Urinary bladder (tissue), 4 donors: ENCODE data around the gene DENND6B. TPM values are rescaled to one million over a fixed set of nuclear protein-coding genes. Genes with fewer than 3 reads are reported as not detected.
A peak's percentile ranks its signal among the peaks of the same experiment; 100 is the strongest.

Experiments
- DNase-seq: peaks from one replicate; pipeline ENCODE4 v3.0.0-alpha.2; 2015; ENCODE audit errors: extremely low spot score
- H3K27ac ChIP-seq: one replicate; pipeline ENCODE4 v1.5.1; 2013; ENCODE audit warnings: low read depth, mild to moderate bottlenecking, moderate library complexity
- H3K36me3 ChIP-seq: one replicate; pipeline ENCODE4 v1.6.1; 2013; ENCODE audit warnings: mild to moderate bottlenecking, moderate library complexity; ENCODE audit not compliant: insufficient read depth
- H3K4me1 ChIP-seq: one replicate; pipeline ENCODE4 v1.6.1; 2013; ENCODE audit warnings: mild to moderate bottlenecking, moderate library complexity; ENCODE audit not compliant: insufficient read depth
- H3K4me3 ChIP-seq: one replicate; pipeline ENCODE4 v1.5.1; 2013; ENCODE audit warnings: low read depth, low read length
- WGBS: extraction: QIAGEN DNeasy Blood & Tissue Kit; methylation state at CpG from one replicate; pipeline ENCODE4 v1.1.7; 2013; 5-methylcytosine and 5-hydroxymethylcytosine counted together
- polyA plus RNA-seq: library from polyadenylated mRNA; stranded (reverse); fragments of 200-250 nt; gene quantifications from one replicate; pipeline ENCODE4 v1.2.3, GENCODE V29; 2013
- total RNA-seq: library from RNA; depleted of rRNA; stranded (reverse); fragments of >200 nt; gene quantifications from one replicate; pipeline ENCODE4 v1.2.3, GENCODE V29; 2014
- donor health status: healthy with polysubstance abuse.
- donor health status: healthy.

DENND6B gene
- total and polyA plus RNA-seq, 2 donors, result 4.1 to 4.6 TPM

DNA sequence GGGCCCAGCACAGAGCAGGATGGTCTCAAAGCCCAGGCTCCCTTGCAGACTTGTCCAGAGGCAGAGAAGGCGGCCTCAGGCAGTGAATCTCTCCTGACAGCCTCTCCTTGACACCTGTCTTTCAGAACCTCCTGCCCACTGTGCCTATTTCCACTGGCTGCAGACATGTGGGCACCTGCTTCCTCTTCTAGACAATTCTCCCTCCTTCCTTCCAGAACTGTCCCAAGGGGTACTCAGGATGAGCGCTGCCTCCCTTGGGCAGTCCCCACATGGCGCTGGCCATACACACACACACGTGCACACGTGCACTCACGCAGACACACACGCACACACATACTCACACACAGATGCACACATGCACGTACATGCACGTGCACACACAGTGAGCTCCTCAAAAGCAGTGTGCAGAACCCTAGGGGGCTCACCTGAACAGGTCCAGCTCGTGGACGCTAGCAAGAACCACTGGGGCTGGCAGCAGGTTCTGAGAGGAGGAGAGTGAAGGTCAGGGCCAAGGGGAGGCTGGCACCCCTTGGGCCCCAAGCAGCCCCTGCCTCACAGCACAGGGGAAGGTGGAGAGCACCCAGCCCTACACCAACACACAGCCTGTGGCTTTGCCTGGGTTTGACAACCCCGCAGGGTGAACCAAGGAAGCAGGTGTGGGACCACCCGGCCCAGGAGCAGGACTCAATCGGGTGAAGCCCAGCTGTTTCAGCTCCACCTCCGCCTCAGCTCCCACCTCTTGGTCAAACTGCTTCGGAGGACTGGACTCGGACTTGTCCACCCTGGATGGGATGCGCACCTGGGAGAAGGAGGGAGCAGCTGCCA lies 11.3 kb downstream of the DENND6B start:
- 89% methylated on average over 18 of the region's 18 CpGs for WGBS
- Histone ChIP-seq H3K4me1 (no peaks in the 10 kb centered on the region), H3K36me3 (no peaks in the 10 kb centered on the region), H3K4me3 (no peak overlapping the region), H3K27ac (no peak overlapping the region)
- no peak for DNase-seq

DNA sequence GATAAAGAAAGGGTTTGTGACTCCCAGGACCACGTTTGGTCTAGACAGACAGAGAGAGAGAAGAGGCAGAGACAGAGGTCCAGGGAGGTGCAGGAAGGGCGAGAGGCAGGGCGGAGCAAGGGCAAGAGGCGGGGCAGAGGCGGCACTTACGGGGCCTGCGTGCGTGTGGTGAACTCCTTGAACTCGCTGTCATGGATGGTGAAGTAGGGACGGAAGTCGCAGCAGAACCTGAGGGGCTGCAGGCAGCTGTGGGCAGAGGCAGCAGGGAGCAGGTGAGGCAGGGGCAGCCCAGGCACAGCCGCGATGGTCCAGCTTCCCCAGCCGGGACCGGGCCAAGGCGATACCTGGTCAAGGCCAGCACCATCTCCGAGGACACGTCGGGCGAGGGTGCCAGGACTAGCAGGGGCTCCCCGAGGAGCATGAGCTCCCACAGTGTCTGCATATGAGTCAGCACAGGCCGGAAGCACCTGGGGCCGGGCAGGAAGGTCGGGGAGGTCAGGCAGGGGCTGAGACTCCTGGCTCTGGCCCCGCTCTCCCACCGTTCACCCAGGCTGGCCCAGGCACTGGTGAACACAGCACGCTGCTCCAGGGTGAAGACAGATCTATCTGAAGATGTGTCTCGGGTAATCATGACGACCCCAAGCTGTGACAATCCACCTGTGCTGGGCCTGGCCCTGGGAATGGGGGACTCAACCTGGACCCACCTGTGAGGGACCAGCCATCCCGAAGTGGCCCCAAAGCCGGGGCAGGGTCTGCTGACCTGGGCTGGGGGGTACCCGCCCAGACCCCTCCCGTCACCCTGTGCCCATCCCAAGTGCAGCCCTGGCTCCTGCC lies 12.1 kb downstream of the DENND6B start:
- H3K4me1 ChIP-seq, result no peaks in the 10 kb centered on the region
- no peak for DNase-seq
- H3K27ac ChIP-seq, result no peak overlapping the region
- 70% methylated on average over 33 of the region's 33 CpGs for WGBS
- no peaks in the 10 kb centered on the region for H3K36me3 ChIP-seq
- H3K4me3 ChIP-seq, result no peak overlapping the region

GRCh38 chr22:50314081-50314454 lies 12.7 kb downstream of the DENND6B start:
- H3K36me3 ChIP-seq, result no peaks in the 10 kb centered on the region

GRCh38 chr22:50313600-50313999 lies 13.2 kb downstream of the DENND6B start:
- WGBS, result 92% methylated on average over 17 of the region's 17 CpGs
- Histone ChIP-seq H3K27ac (no peak overlapping the region), H3K4me3 (no peak overlapping the region), H3K36me3 (no peaks in the 10 kb centered on the region), H3K4me1 (no peaks in the 10 kb centered on the region)
- DNase-seq, result no peak

More at GRCh38 chr22:50314081-50314454, 12.7 kb downstream of the DENND6B start:
- DNase-seq, result no peak
- no peaks in the 10 kb centered on the region for H3K4me1 ChIP-seq
- no peak overlapping the region for H3K4me3 ChIP-seq
- no peak overlapping the region for H3K27ac ChIP-seq
- whole genome bisulfite sequencing, result 75% methylated on average over 14 of the region's 14 CpGs

DNA sequence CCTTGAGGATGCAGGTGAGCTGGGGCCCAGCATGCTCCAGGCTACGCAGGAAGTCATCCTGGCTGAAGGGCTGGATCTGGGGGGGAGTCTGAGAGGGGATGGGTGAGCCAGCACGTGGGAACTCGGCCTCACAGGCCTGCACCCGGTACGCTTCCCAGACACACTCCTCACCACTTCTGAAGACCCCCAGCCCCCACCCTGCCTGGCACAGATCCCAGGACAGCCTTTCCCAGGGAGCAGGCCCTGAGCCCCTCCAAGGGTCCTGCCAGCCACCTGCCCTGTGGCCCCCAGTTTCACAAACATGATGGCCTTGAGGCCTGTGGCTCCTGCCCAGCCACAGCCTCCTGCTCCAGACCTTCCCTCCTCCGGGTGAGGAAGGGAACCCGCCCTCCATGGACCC lies 13.8 kb downstream of the DENND6B start:
- Histone ChIP-seq H3K27ac (no peak overlapping the region), H3K4me1 (no peaks in the 10 kb centered on the region), H3K4me3 (no peak overlapping the region), H3K36me3 (no peaks in the 10 kb centered on the region)
- WGBS, result 84% methylated on average over 7 of the region's 7 CpGs
- DNase-seq, result no peak

DNA sequence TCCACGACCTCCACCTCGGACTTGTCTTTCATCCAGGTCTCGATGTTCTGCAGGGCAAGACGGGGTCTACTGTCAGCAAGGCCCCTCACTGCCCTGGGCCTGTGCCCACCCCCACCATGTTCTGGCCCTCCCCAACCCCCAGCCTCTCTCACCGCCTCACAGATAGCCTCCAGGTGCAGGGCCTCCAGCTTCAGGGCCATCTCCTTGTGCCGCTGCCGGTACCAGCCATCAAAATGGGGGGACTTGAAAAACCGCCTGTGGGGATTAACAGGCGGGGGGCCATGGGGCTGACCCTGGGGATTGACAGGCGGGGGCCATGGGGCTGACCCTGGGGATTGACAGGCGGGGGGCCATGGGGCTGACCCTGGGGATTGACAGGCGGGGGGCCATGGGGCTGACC lies 14.4 kb downstream of the DENND6B start:
- 98% methylated on average over 11 of the region's 12 CpGs for WGBS
- no peak for DNase-seq
- Histone ChIP-seq H3K4me1 (no peaks in the 10 kb centered on the region), H3K27ac (no peak overlapping the region), H3K4me3 (no peak overlapping the region), H3K36me3 (no peaks in the 10 kb centered on the region)

DNA sequence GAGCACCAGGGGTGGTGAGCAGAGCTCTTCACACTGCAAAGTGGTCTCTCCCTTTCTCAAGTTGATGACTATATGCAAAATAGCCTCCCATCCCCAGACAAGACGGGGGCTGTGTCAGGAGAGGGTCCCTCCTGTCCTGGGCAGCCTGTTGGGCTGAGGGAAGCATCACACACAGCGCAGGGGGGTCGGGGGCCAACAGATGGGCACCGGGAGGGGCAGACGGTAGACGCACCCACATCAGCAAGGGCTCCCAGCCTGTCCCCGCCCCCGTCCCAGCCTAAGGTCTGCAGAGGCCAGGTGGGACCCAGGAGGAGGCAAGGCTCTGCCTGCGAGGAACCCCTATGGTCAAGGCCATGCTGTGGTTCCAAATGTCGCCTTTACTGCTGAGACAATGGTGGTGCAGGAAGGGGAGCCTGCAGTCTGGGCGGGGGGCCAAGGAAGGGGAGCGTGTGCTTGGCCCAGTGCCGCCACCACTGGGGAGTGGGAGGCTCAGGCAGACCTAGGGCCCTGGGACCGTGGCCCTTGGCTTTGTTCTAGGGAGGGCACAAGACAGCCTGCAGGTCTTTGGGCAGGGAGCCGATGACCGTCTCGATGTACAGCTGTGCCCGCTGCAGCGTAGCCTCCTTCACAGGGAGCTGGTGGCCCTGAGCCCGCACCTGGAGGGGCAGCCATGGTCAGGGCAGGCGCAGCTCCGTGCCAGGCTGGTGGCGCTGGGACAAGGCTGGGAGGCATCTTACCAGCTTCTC lies 15.0 kb downstream of the DENND6B start:
- H3K36me3 ChIP-seq, result no peaks in the 10 kb centered on the region
- 87% methylated on average over 23 of the region's 23 CpGs for WGBS

GRCh38 chr22:50310949-50311444 lies 15.8 kb downstream of the DENND6B start:
- Histone ChIP-seq H3K4me1 (no peaks in the 10 kb centered on the region), H3K4me3 (no peak overlapping the region), H3K27ac (no peak overlapping the region), H3K36me3 (no peaks in the 10 kb centered on the region)
- no peak for DNase-seq
- 89% methylated on average over 16 of the region's 16 CpGs for WGBS

More for the DNA sequence above, 15.0 kb downstream of the DENND6B start:
- Histone ChIP-seq H3K27ac (no peak overlapping the region), H3K4me1 (no peaks in the 10 kb centered on the region), H3K4me3 (no peak overlapping the region)
- DNase-seq, result no peak

DNA sequence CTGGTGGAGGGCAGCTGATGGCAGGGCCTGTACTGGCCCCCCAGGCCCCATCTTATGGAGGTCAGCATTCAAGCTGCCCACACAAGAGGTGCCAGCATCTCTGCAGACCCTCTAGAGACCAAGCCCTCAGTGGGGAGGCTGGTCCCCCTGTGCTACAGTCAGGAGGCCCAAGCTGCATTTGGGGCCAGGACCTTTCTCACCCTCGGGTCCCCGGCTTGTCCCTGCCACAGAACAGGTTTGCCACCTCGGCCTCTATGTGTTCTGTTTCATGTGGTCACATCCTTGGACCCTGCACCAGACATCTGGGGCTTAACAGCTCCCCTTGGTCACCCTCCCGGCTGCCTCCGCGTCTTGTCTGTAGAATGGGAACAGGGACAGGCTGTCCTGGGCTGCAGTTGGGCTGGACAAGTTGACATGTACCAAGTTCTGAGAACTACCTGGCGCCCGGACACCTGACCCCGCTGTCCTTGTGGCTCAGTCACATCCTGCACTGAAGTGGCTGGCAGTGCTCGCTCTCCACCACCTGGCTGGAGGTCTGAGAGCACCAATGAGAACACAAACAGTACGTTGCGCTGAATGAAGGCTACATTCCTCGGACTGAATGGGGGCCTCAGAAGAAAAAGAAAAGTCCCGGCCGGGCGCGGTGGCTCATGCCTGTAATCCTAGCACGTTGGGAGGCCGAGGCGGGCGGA lies 16.6 kb downstream of the DENND6B start:
- H3K4me3 ChIP-seq, result no peak overlapping the region
- no peak for DNase-seq
- no peak overlapping the region for H3K27ac ChIP-seq
- 90% methylated on average over 21 of the region's 21 CpGs for WGBS
- no peaks in the 10 kb centered on the region for H3K36me3 ChIP-seq
- H3K4me1 ChIP-seq, result no peaks in the 10 kb centered on the region

DNA sequence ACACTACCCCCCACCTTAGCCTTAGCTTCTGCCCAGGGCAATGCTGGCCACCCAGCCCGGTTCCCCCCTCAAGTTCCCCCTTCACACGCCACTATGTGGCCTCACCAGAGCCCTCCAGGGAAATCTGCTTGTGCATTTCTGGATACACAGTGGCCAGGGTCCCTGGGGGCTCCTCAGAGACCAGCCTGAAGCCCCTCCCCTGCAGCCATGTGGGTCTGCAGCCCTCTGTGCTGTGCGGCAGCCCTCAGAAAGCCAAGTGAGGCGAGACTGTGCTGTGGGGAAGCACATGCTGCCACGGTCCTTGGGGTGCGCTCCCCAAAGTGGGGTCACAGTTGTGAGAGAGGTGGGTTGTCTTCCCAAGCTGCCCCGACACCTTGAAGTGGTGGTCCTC lies 17.2 kb downstream of the DENND6B start:
- DNase-seq, result no peak
- Histone ChIP-seq H3K4me1 (no peaks in the 10 kb centered on the region), H3K4me3 (no peak overlapping the region), H3K36me3 (no peaks in the 10 kb centered on the region), H3K27ac (no peak overlapping the region)
- 84% methylated on average over 7 of the region's 7 CpGs for WGBS

DNA sequence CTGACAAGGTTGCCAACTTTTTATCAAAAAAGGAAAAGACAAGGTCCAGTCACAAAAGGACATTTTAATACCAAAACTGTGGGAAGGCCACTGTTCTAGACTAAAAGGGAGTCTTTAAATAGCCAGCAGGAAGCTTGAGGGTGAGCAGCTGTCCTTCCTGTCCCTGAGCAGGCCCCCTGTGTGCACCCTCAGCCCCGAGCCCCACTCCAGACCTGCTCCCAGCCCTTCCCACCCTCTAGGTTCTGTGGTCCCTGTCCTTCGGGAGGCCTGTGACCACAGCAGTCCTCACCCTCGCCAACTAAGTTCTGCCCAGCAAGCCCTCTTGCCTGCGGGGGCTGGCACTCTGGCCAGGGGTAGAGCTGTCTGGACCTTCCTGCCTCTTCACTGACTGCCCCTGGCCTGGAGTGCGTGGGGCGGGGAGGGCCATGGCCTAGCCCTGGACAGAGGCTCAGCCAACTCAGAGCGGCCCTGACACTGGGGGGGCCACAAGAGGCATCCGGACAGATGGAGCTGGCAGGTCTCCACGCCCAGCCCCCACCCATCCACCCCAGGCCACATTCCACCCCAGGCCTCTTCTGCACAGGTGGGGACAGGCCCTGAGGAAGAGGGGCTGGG lies 17.7 kb downstream of the DENND6B start:
- no peak for DNase-seq
- Histone ChIP-seq H3K27ac (peak overlapping the region; percentile 74), H3K36me3 (no peaks in the 10 kb centered on the region), H3K4me1 (no peaks in the 10 kb centered on the region), H3K4me3 (no peak overlapping the region)
- 49% methylated on average over 9 of the region's 9 CpGs for WGBS

GRCh38 chr22:50308597-50308935 lies 18.2 kb downstream of the DENND6B start:
- WGBS, result 38% methylated on average over 7 of the region's 7 CpGs
- no peak overlapping the region for H3K4me3 ChIP-seq
- no peaks in the 10 kb centered on the region for H3K36me3 ChIP-seq
- peaks cover under 1% of the 10 kb centered on the region for H3K4me1 ChIP-seq
- DNase-seq, result no peak
- H3K27ac ChIP-seq, result peak overlapping the region; percentile 11
